CD4-positive, alpha-beta T cell treated with Interleukin-1 beta for 1 hour (primary cell): ENCODE data around the gene NBL1.

Experiments
- DNase-seq, 2 donors: peaks; one replicate each; pipeline ENCODE4 v3.0.0-alpha.2; 2020 to 2022

The NBL1 gene

GRCh38 chr1:19704247-19705113, 60.4 kb downstream of the NBL1 start:
- peak; percentile 46 to 59 for DNase-seq

GRCh38 chr1:19705464-19705863, 61.4 kb downstream of the NBL1 start:
- no peak for DNase-seq

GRCh38 chr1:19706136-19706535, 62.0 kb downstream of the NBL1 start:
- no peak for DNase-seq
